ENCODE results near the gene TRIM44. TPM values are rescaled to one million over a fixed set of nuclear protein-coding genes. Genes with fewer than 3 reads are reported as not detected.

The TRIM44 gene
- total RNA-seq, 2 experiments from 2014 or later: 11.3 to 19.9 TPM

DNA sequence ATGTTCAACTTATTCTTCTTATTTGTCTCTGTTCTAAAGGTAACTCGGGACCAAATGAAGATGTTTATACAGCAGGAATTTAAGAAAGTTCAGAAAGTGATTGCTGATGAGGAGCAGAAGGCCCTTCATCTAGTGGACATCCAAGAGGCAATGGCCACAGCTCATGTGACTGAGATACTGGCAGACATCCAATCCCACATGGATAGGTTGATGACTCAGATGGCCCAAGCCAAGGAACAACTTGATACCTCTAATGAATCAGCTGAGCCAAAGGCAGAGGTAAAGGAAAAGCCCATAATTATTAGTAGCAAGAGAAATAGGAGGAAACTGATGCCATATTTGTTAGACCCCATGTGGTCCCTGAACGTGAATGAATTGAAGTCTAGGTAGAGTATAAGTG lies 63.3 kb downstream of the TRIM44 start:
- Histone ChIP-seq H2AFZ (ENCODE audit: low read length) (no peak overlapping the region), H3K27ac (ENCODE audit: low read depth, low read length, poor library complexity, severe bottlenecking) (no peak overlapping the region), H3K36me3 (ENCODE audit: insufficient read depth, low read length) (no peaks in the 10 kb centered on the region), H3K4me3 (ENCODE audit: low read depth, low read length, poor library complexity, severe bottlenecking) (no peak overlapping the region), H3K4me2 (ENCODE audit: low read length) (no peak overlapping the region), H4K20me1 (ENCODE audit: insufficient read depth, low read length) (no peaks in the 10 kb centered on the region), H3K9me2 (ENCODE audit: insufficient read depth, low read length) (no peaks in the 10 kb centered on the region), H3K9me3 (ENCODE audit: low read length) (0 out of 2 replicates have a peak, but pooled peaks cover 4% of the 10 kb centered on the region), H3K79me2 (ENCODE audit: insufficient read depth, low read depth, low read length) (no peaks in the 10 kb centered on the region), H3K4me1 (ENCODE audit: insufficient read depth, low read length, poor library complexity, severe bottlenecking) (peaks cover 17% of the 10 kb centered on the region)
- no peak for TF ChIP-seq EZH2phosphoT487 (IDR thresholded peaks at IDR 0.05; ENCODE audit: borderline replicate concordance, low read depth, low read length)
- TF ChIP-seq, protein P1, sequence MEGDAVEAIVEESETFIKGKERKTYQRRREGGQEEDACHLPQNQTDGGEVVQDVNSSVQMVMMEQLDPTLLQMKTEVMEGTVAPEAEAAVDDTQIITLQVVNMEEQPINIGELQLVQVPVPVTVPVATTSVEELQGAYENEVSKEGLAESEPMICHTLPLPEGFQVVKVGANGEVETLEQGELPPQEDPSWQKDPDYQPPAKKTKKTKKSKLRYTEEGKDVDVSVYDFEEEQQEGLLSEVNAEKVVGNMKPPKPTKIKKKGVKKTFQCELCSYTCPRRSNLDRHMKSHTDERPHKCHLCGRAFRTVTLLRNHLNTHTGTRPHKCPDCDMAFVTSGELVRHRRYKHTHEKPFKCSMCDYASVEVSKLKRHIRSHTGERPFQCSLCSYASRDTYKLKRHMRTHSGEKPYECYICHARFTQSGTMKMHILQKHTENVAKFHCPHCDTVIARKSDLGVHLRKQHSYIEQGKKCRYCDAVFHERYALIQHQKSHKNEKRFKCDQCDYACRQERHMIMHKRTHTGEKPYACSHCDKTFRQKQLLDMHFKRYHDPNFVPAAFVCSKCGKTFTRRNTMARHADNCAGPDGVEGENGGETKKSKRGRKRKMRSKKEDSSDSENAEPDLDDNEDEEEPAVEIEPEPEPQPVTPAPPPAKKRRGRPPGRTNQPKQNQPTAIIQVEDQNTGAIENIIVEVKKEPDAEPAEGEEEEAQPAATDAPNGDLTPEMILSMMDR (conservative IDR thresholded peaks at IDR 0.05; ENCODE audit: low read length): no peak
- BruUV-seq (replicated peaks): no TSS peak
- ChIA-PET POLR2A (no interaction called here), CTCF (ENCODE audit: unreplicated experiment) (interaction anchor here (0.6 kb wide), 1 partner anchor 77 kb away, joined by 3 read pairs; no protein-coding TSS in a partner anchor)
- DNase-seq (ENCODE audit: low spot score): no peak
- intact Hi-C loops (cut with micrococcal nuclease; ENCODE audit: unreplicated experiment): no loop called here

DNA sequence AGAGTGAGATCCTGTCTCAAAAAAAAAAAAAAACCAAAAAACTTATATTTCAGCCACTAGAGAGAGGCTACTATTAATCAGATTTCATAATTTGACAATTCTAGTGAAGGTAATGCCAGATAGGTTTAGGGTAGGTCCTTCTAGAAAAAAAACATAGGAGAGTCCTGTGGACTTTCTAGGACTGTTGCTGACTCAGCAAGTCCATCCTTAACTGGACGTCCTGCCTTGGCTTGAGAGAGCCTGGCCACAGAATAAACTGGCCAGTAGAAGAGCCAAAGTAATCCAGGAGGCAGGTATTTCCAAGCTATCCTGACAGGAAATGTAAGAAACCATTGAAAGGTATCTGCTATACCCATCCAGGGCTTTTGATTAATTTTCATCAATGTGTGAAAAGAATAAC lies 64.6 kb downstream of the TRIM44 start:
- Histone ChIP-seq H2AFZ (ENCODE audit: low read length) (no peak overlapping the region), H3K9me3 (ENCODE audit: low read length) (0 out of 2 replicates have a peak, but pooled peaks cover 4% of the 10 kb centered on the region), H3K9me2 (ENCODE audit: insufficient read depth, low read length) (no peaks in the 10 kb centered on the region), H3K36me3 (ENCODE audit: insufficient read depth, low read length) (no peaks in the 10 kb centered on the region), H3K4me2 (ENCODE audit: low read length) (no peak overlapping the region), H3K79me2 (ENCODE audit: insufficient read depth, low read depth, low read length) (no peaks in the 10 kb centered on the region), H3K27ac (ENCODE audit: low read depth, low read length, poor library complexity, severe bottlenecking) (no peak overlapping the region), H3K4me3 (ENCODE audit: low read depth, low read length, poor library complexity, severe bottlenecking) (no peak overlapping the region), H3K4me1 (ENCODE audit: insufficient read depth, low read length, poor library complexity, severe bottlenecking) (peaks cover 7% of the 10 kb centered on the region), H4K20me1 (ENCODE audit: insufficient read depth, low read length) (no peaks in the 10 kb centered on the region)
- CTCF ChIA-PET (ENCODE audit: unreplicated experiment): no interaction called here
- no peak for DNase-seq (ENCODE audit: low spot score)
- TF ChIP-seq, protein P1 (conservative IDR thresholded peaks at IDR 0.05; ENCODE audit: low read length): no peak
- TF ChIP-seq EZH2phosphoT487 (IDR thresholded peaks at IDR 0.05; ENCODE audit: borderline replicate concordance, low read depth, low read length): no peak
- intact Hi-C loops (cut with micrococcal nuclease; ENCODE audit: unreplicated experiment): no loop called here
- BruUV-seq (replicated peaks): no TSS peak
- POLR2A ChIA-PET: interaction anchor here (0.7 kb wide), 1 partner anchor 1454 kb away, joined by 3 read pairs; no protein-coding TSS in a partner anchor

DNA sequence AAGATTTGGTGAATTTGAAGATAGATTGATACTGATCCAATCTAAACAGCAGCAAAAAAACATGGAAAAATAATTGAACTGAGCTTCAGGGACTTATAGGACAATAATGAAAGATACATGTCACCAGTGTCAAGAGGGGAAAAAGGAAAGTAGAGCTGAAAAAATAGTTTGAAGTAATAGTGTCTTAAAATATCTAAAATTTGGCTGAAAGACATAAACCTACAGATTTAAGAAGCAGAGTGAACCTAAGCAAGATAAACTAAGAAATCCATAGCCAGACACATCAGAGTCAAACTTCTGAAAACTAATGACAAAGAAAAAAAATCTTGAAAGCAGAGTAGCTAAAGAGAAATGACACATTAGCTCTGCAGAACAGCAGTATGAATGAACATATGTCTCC lies 67.7 kb downstream of the TRIM44 start:
- TF ChIP-seq, protein P1 (conservative IDR thresholded peaks at IDR 0.05; ENCODE audit: low read length): no peak
- TF ChIP-seq EZH2phosphoT487 (IDR thresholded peaks at IDR 0.05; ENCODE audit: borderline replicate concordance, low read depth, low read length): no peak
- H3K4me3 ChIP-seq (ENCODE audit: low read depth, low read length, poor library complexity, severe bottlenecking): no peak overlapping the region
- H2AFZ ChIP-seq (ENCODE audit: low read length): no peak overlapping the region
- H3K9me2 ChIP-seq (ENCODE audit: insufficient read depth, low read length): no peaks in the 10 kb centered on the region
- no peak overlapping the region for H3K27ac ChIP-seq (ENCODE audit: low read depth, low read length, poor library complexity, severe bottlenecking)
- BruUV-seq (replicated peaks): no TSS peak
- no peak overlapping the region for H3K4me2 ChIP-seq (ENCODE audit: low read length)
- H4K20me1 ChIP-seq (ENCODE audit: insufficient read depth, low read length): no peaks in the 10 kb centered on the region
- no peaks in the 10 kb centered on the region for H3K36me3 ChIP-seq (ENCODE audit: insufficient read depth, low read length)
- H3K9me3 ChIP-seq (ENCODE audit: low read length): 0 out of 2 replicates have a peak, but pooled peaks cover 4% of the 10 kb centered on the region
- H3K4me1 ChIP-seq (ENCODE audit: insufficient read depth, low read length, poor library complexity, severe bottlenecking): no peaks in the 10 kb centered on the region
- no peaks in the 10 kb centered on the region for H3K79me2 ChIP-seq (ENCODE audit: insufficient read depth, low read depth, low read length)
- no peak for DNase-seq (ENCODE audit: low spot score)
- intact Hi-C loops (cut with micrococcal nuclease; ENCODE audit: unreplicated experiment): no loop called here
- POLR2A ChIA-PET: interaction anchor here (0.6 kb wide), 3 partner anchors 269 to 1060 kb away, joined by 3 to 6 read pairs (median 3); no protein-coding TSS in a partner anchor
- CTCF ChIA-PET (ENCODE audit: unreplicated experiment): no interaction called here
